NT2/D1 (cell line): ENCODE measurements around the gene APC2.
A peak's percentile ranks its signal among the peaks of the same experiment; 100 is the strongest.
"Not testable (repeated sequence)": the region's sequence is repeated elsewhere in the genome, so short reads cannot be mapped to it uniquely, and the experiment has no call there.

Source experiments
- DNase-seq: peaks from one replicate; pipeline ENCODE4 v3.0.0-alpha.2; 2011; ENCODE audit warnings: low read depth, low spot score
- H3K27me3 ChIP-seq: 2 replicates; pipeline ENCODE4 v1.6.0; 2011; ENCODE audit warnings: mild to moderate bottlenecking; ENCODE audit not compliant: insufficient read length, insufficient read depth
- H3K36me3 ChIP-seq: 2 replicates; pipeline ENCODE4 v1.6.1; 2011; ENCODE audit warnings: mild to moderate bottlenecking, low read length, mixed read lengths; ENCODE audit not compliant: insufficient read depth, insufficient read length
- H3K4me1 ChIP-seq: 2 replicates; pipeline ENCODE4 v1.5.1; 2011; ENCODE audit not compliant: insufficient read depth, insufficient read length
- H3K4me3 ChIP-seq: 2 replicates; pipeline ENCODE4 v1.5.1; 2011; ENCODE audit warnings: low read depth; ENCODE audit not compliant: insufficient read length
- H3K9ac ChIP-seq: 2 replicates; pipeline ENCODE4 v1.6.0; 2011; ENCODE audit warnings: low read depth; ENCODE audit not compliant: insufficient read length
- H3K9me3 ChIP-seq: 2 replicates; pipeline ENCODE4 v1.5.1; 2011; ENCODE audit warnings: mild to moderate bottlenecking, low read length; ENCODE audit not compliant: insufficient read depth
- SUZ12 ChIP-seq: IDR thresholded peaks from 2 replicates; pipeline ENCODE4 v1.6.1; 2011; ENCODE audit not compliant: insufficient read length, insufficient read depth; ENCODE audit errors: extremely low read depth
- YY1 ChIP-seq: IDR thresholded peaks from 2 replicates; pipeline ENCODE4 v1.6.1; 2011; ENCODE audit not compliant: insufficient read length, insufficient read depth
- ZNF274 ChIP-seq: IDR thresholded peaks from 2 replicates; pipeline ENCODE4 v1.6.1; 2011; ENCODE audit warnings: mild to moderate bottlenecking, low read depth, low read length

The APC2 gene

GRCh38 chr19:1497578-1498235 lies 47.8 kb downstream of the APC2 start:
- peaks cover 10% of the 10 kb centered on the region; the same call in 1 of the 2 replicates for H3K9me3 ChIP-seq
- no peak overlapping the region for H3K9ac ChIP-seq
- no peak overlapping the region for H3K4me3 ChIP-seq
- TF ChIP-seq SUZ12 (no peak), ZNF274 (no peak), YY1 (no peak)
- H3K36me3 ChIP-seq = no peaks in the 10 kb centered on the region
- peaks cover 20% of the 10 kb centered on the region for H3K4me1 ChIP-seq
- H3K27me3 ChIP-seq = peaks cover 2% of the 10 kb centered on the region
- DNase-seq = no peak

DNA sequence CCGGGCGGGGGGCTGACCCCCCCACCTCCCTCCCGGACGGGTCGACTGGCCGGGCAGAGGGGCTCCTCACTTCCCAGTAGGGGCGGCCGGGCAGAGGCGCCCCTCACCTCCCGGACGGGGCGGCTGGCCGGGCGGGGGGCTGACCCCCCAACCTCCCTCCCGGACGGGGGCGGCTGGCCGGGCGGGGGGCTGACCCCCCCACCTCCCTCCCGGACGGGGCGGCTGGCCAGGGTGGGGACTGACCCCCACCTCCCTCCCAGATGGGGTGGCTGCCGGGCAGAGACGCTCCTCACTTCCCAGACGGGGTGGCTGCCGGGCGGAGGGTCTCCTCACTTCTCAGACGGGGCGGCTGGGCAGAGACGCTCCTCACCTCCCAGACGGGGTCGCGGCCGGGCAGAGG lies 49.3 kb downstream of the APC2 start:
- Histone ChIP-seq H3K9me3 (peaks cover 10% of the 10 kb centered on the region; the same call in 1 of the 2 replicates), H3K4me1 (peaks cover 25% of the 10 kb centered on the region), H3K27me3 (peaks cover 17% of the 10 kb centered on the region)
- not testable (repeated sequence) for H3K4me3 ChIP-seq, H3K36me3 ChIP-seq, H3K9ac ChIP-seq, DNase-seq

DNA sequence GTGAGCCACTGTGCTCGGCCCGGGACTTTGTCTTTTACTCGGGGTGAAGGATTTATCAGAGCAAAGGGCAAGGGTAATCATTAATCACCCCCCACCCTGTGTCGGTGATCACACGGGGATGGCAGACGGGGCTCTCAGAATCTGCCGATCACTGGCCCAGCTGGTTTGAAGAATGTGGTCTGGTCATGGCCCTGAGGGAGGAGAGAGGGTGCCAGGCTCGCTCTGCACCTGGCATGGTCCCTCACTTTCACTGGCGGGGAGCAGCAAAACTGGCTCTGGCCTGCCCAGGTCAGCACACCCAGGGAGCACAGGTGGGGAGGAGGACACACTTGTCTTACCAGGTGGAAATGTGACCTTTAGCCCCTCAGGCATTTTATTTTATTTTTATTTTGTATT lies 51.3 kb downstream of the APC2 start:
- H3K4me3 ChIP-seq = no peak overlapping the region
- DNase-seq = no peak
- H3K27me3 ChIP-seq = peaks cover 18% of the 10 kb centered on the region
- H3K4me1 ChIP-seq = peaks cover 23% of the 10 kb centered on the region
- H3K36me3 ChIP-seq = no peaks in the 10 kb centered on the region
- H3K9ac ChIP-seq = no peak overlapping the region
- TF ChIP-seq YY1 (no peak), SUZ12 (no peak), ZNF274 (no peak)
- H3K9me3 ChIP-seq = peaks cover 10% of the 10 kb centered on the region; the same call in 1 of the 2 replicates

GRCh38 chr19:1502433-1503088 lies 52.6 kb downstream of the APC2 start:
- no peak for TF ChIP-seq YY1
- no peak for TF ChIP-seq ZNF274
- no peak for TF ChIP-seq SUZ12
- peaks cover 19% of the 10 kb centered on the region for H3K4me1 ChIP-seq
- DNase-seq = no peak
- H3K27me3 ChIP-seq = peaks cover 18% of the 10 kb centered on the region
- H3K36me3 ChIP-seq = no peaks in the 10 kb centered on the region
- H3K4me3 ChIP-seq = no peak overlapping the region
- H3K9me3 ChIP-seq = peaks cover 10% of the 10 kb centered on the region; the same call in 1 of the 2 replicates
- H3K9ac ChIP-seq = no peak overlapping the region

- DNase-seq = no peak
- peak overlapping the region; percentile 61 for H3K9ac ChIP-seq
Measured at GRCh38 chr19:1503089-1503924, 53.4 kb downstream of the APC2 start.

GRCh38 chr19:1503925-1504773 lies 54.2 kb downstream of the APC2 start:
- no peaks in the 10 kb centered on the region for H3K36me3 ChIP-seq
- DNase-seq = no peak
- H3K27me3 ChIP-seq = peaks cover 18% of the 10 kb centered on the region
- H3K9me3 ChIP-seq = peaks cover 10% of the 10 kb centered on the region; the same call in 1 of the 2 replicates
- peak overlapping the region; percentile 61 for H3K9ac ChIP-seq
- H3K4me3 ChIP-seq = no peak overlapping the region
- H3K4me1 ChIP-seq = peaks cover 18% of the 10 kb centered on the region
- TF ChIP-seq SUZ12 (no peak), ZNF274 (no peak), YY1 (no peak)

More at GRCh38 chr19:1503089-1503924, 53.4 kb downstream of the APC2 start:
- peaks cover 18% of the 10 kb centered on the region for H3K27me3 ChIP-seq
- no peaks in the 10 kb centered on the region for H3K36me3 ChIP-seq
- no peak for TF ChIP-seq SUZ12
- H3K4me3 ChIP-seq = no peak overlapping the region
- H3K4me1 ChIP-seq = peaks cover 18% of the 10 kb centered on the region
- H3K9me3 ChIP-seq = peaks cover 10% of the 10 kb centered on the region; the same call in 1 of the 2 replicates
